Measurements from ENCODE around the gene PKDREJ.
A peak's percentile ranks its signal among the peaks of the same experiment; 100 is the strongest.
"Not testable (repeated sequence)": the region's sequence is repeated elsewhere in the genome, so short reads cannot be mapped to it uniquely, and the experiment has no call there.

PKDREJ gene

GRCh38 chr22:46267431-46268279, 4.5 kb upstream of the PKDREJ start, which contains the start of gene TTC38:
Gene TTC38, plus strand, starts transcription at chr22:46268008. Its CDS starts 32 bp downstream, at chr22:46268040.
- H3K27ac ChIP-seq (ENCODE audit: insufficient read depth, low read depth, low read length, poor library complexity, severe bottlenecking): no peak within 1 kb of the TSS
- 4% methylated on average over 74 of the region's 74 CpGs for WGBS, 2 experiments

GRCh38 chr22:46265627-46266026, 2.5 kb upstream of the PKDREJ start:
- not testable (repeated sequence) for H3K36me3 ChIP-seq (ENCODE audit: control insufficient read depth, insufficient read depth, low read length); H3K9me3 ChIP-seq (ENCODE audit: control insufficient read depth, low read length); H3K4me1 ChIP-seq (ENCODE audit: control insufficient read depth, insufficient read depth, low read length); H3K27ac ChIP-seq (ENCODE audit: insufficient read depth, low read depth, low read length, poor library complexity, severe bottlenecking); H3K4me3 ChIP-seq (ENCODE audit: insufficient read depth, low read depth, low read length)
- H3K27me3 ChIP-seq (ENCODE audit: control insufficient read depth, insufficient read depth, low read length, poor library complexity, severe bottlenecking): peaks cover 63% of the 10 kb centered on the region
- 83 to 85% methylated on average over 4 of the region's 4 CpGs for WGBS, 2 experiments

More at GRCh38 chr22:46267431-46268279, 4.5 kb upstream of the PKDREJ start, which contains the start of gene TTC38:
- Histone ChIP-seq H3K36me3 (ENCODE audit: control insufficient read depth, insufficient read depth, low read length) (no peaks in the 10 kb centered on the region), H3K27me3 (ENCODE audit: control insufficient read depth, insufficient read depth, low read length, poor library complexity, severe bottlenecking) (peaks cover 43% of the 10 kb centered on the region), H3K4me3 (ENCODE audit: insufficient read depth, low read depth, low read length) (peak within 1 kb of the TSS; percentile 51), H3K4me1 (ENCODE audit: control insufficient read depth, insufficient read depth, low read length) (peaks cover 3% of the 10 kb centered on the region), H3K9me3 (ENCODE audit: control insufficient read depth, low read length) (peaks cover 3% of the 10 kb centered on the region)

- H3K9me3 ChIP-seq (ENCODE audit: control insufficient read depth, low read length); H3K36me3 ChIP-seq (ENCODE audit: control insufficient read depth, insufficient read depth, low read length); H3K4me1 ChIP-seq (ENCODE audit: control insufficient read depth, insufficient read depth, low read length); H3K27ac ChIP-seq (ENCODE audit: insufficient read depth, low read depth, low read length, poor library complexity, severe bottlenecking); H3K4me3 ChIP-seq (ENCODE audit: insufficient read depth, low read depth, low read length): not testable (repeated sequence)
- 79 to 91% methylated on average over 6 of the region's 6 CpGs for WGBS, 2 experiments
- H3K27me3 ChIP-seq (ENCODE audit: control insufficient read depth, insufficient read depth, low read length, poor library complexity, severe bottlenecking): peaks cover 74% of the 10 kb centered on the region
Observed at GRCh38 chr22:46264520-46264919, 1.4 kb upstream of the PKDREJ start.

GRCh38 chr22:46262449-46263215, 511 bp downstream of the PKDREJ start:
- peaks cover 3% of the 10 kb centered on the region for H3K9me3 ChIP-seq (ENCODE audit: control insufficient read depth, low read length)
- WGBS, 2 experiments: 11 to 13% methylated on average over 109 of the region's 109 CpGs
- H3K27me3 ChIP-seq (ENCODE audit: control insufficient read depth, insufficient read depth, low read length, poor library complexity, severe bottlenecking): peaks cover 93% of the 10 kb centered on the region
- H3K4me1 ChIP-seq (ENCODE audit: control insufficient read depth, insufficient read depth, low read length): peaks cover 3% of the 10 kb centered on the region
- no peaks in the 10 kb centered on the region for H3K36me3 ChIP-seq (ENCODE audit: control insufficient read depth, insufficient read depth, low read length)
- no peak overlapping the region for H3K4me3 ChIP-seq (ENCODE audit: insufficient read depth, low read depth, low read length)
- H3K27ac ChIP-seq (ENCODE audit: insufficient read depth, low read depth, low read length, poor library complexity, severe bottlenecking): no peak overlapping the region

- H3K4me3 ChIP-seq (ENCODE audit: insufficient read depth, low read depth, low read length): no peak overlapping the region
- no peak overlapping the region for H3K27ac ChIP-seq (ENCODE audit: insufficient read depth, low read depth, low read length, poor library complexity, severe bottlenecking)
- peaks cover 3% of the 10 kb centered on the region for H3K9me3 ChIP-seq (ENCODE audit: control insufficient read depth, low read length)
- whole genome bisulfite sequencing, 2 experiments: 78% methylated on average over 6 of the region's 6 CpGs
- H3K27me3 ChIP-seq (ENCODE audit: control insufficient read depth, insufficient read depth, low read length, poor library complexity, severe bottlenecking): peaks cover 79% of the 10 kb centered on the region
- H3K36me3 ChIP-seq (ENCODE audit: control insufficient read depth, insufficient read depth, low read length): no peaks in the 10 kb centered on the region
- H3K4me1 ChIP-seq (ENCODE audit: control insufficient read depth, insufficient read depth, low read length): no peaks in the 10 kb centered on the region
Observed at GRCh38 chr22:46260038-46260437, 3.1 kb downstream of the PKDREJ start.

- Histone ChIP-seq H3K9me3 (ENCODE audit: control insufficient read depth, low read length) (peaks cover 3% of the 10 kb centered on the region), H3K27me3 (ENCODE audit: control insufficient read depth, insufficient read depth, low read length, poor library complexity, severe bottlenecking) (peaks cover 75% of the 10 kb centered on the region), H3K27ac (ENCODE audit: insufficient read depth, low read depth, low read length, poor library complexity, severe bottlenecking) (no peak overlapping the region), H3K4me3 (ENCODE audit: insufficient read depth, low read depth, low read length) (no peak overlapping the region), H3K36me3 (ENCODE audit: control insufficient read depth, insufficient read depth, low read length) (no peaks in the 10 kb centered on the region), H3K4me1 (ENCODE audit: control insufficient read depth, insufficient read depth, low read length) (no peaks in the 10 kb centered on the region)
- 86 to 90% methylated on average over 12 of the region's 12 CpGs for WGBS, 2 experiments
Observed at GRCh38 chr22:46259374-46259773, 3.8 kb downstream of the PKDREJ start.

- no peak overlapping the region for H3K27ac ChIP-seq (ENCODE audit: insufficient read depth, low read depth, low read length, poor library complexity, severe bottlenecking)
- WGBS, 2 experiments: 82 to 85% methylated on average over 8 of the region's 8 CpGs
- H3K27me3 ChIP-seq (ENCODE audit: control insufficient read depth, insufficient read depth, low read length, poor library complexity, severe bottlenecking): peaks cover 46% of the 10 kb centered on the region
- no peaks in the 10 kb centered on the region for H3K9me3 ChIP-seq (ENCODE audit: control insufficient read depth, low read length)
- H3K36me3 ChIP-seq (ENCODE audit: control insufficient read depth, insufficient read depth, low read length): no peaks in the 10 kb centered on the region
- H3K4me3 ChIP-seq (ENCODE audit: insufficient read depth, low read depth, low read length): no peak overlapping the region
- H3K4me1 ChIP-seq (ENCODE audit: control insufficient read depth, insufficient read depth, low read length): peaks cover 3% of the 10 kb centered on the region
Observed at GRCh38 chr22:46256358-46256958, 6.7 kb downstream of the PKDREJ start.

GRCh38 chr22:46251816-46252380, 11.2 kb downstream of the PKDREJ start:
- Histone ChIP-seq H3K9me3 (ENCODE audit: control insufficient read depth, low read length) (no peaks in the 10 kb centered on the region), H3K4me3 (ENCODE audit: insufficient read depth, low read depth, low read length) (no peak overlapping the region), H3K36me3 (ENCODE audit: control insufficient read depth, insufficient read depth, low read length) (no peaks in the 10 kb centered on the region), H3K4me1 (ENCODE audit: control insufficient read depth, insufficient read depth, low read length) (peaks cover 3% of the 10 kb centered on the region), H3K27me3 (ENCODE audit: control insufficient read depth, insufficient read depth, low read length, poor library complexity, severe bottlenecking) (peaks cover under 1% of the 10 kb centered on the region), H3K27ac (ENCODE audit: insufficient read depth, low read depth, low read length, poor library complexity, severe bottlenecking) (no peak overlapping the region)
- WGBS, 2 experiments: 94 to 95% methylated on average over 8 of the region's 9 CpGs

GRCh38 chr22:46251266-46251665, 11.9 kb downstream of the PKDREJ start:
- Histone ChIP-seq H3K4me3 (ENCODE audit: insufficient read depth, low read depth, low read length) (no peak overlapping the region), H3K4me1 (ENCODE audit: control insufficient read depth, insufficient read depth, low read length) (peaks cover 3% of the 10 kb centered on the region), H3K27ac (ENCODE audit: insufficient read depth, low read depth, low read length, poor library complexity, severe bottlenecking) (no peak overlapping the region), H3K36me3 (ENCODE audit: control insufficient read depth, insufficient read depth, low read length) (no peaks in the 10 kb centered on the region), H3K9me3 (ENCODE audit: control insufficient read depth, low read length) (no peaks in the 10 kb centered on the region), H3K27me3 (ENCODE audit: control insufficient read depth, insufficient read depth, low read length, poor library complexity, severe bottlenecking) (no peaks in the 10 kb centered on the region)
- 91 to 94% methylated on average over 7 of the region's 7 CpGs for WGBS, 2 experiments

- 50 to 54% methylated on average over 25 of the region's 25 CpGs for WGBS, 2 experiments
- Histone ChIP-seq H3K4me1 (ENCODE audit: control insufficient read depth, insufficient read depth, low read length) (peaks cover 3% of the 10 kb centered on the region), H3K36me3 (ENCODE audit: control insufficient read depth, insufficient read depth, low read length) (no peaks in the 10 kb centered on the region), H3K4me3 (ENCODE audit: insufficient read depth, low read depth, low read length) (peak overlapping the region; percentile 83), H3K27me3 (ENCODE audit: control insufficient read depth, insufficient read depth, low read length, poor library complexity, severe bottlenecking) (no peaks in the 10 kb centered on the region), H3K9me3 (ENCODE audit: control insufficient read depth, low read length) (no peaks in the 10 kb centered on the region), H3K27ac (ENCODE audit: insufficient read depth, low read depth, low read length, poor library complexity, severe bottlenecking) (no peak overlapping the region)
Observed at GRCh38 chr22:46250783-46251125, 12.4 kb downstream of the PKDREJ start.
